Bronchial epithelial cell (primary cell): Measurements from ENCODE around the gene NPLOC4. TPM values are rescaled to one million over a fixed set of nuclear protein-coding genes. Genes with fewer than 3 reads are reported as not detected.

Source experiments
- DNase-seq: peaks from one replicate; pipeline ENCODE4 v3.0.0-alpha.2; 2010; ENCODE audit warnings: low read depth
- FAIRE-seq: peaks from 2 replicates; lab custom pipeline; 2011; peaks lifted over from hg19 to GRCh38; lab: Jason Lieb, UNC
- H3K27me3 ChIP-seq: 2 replicates; pipeline ENCODE4 v1.5.1; 2011; ENCODE audit warnings: low read length; ENCODE audit not compliant: control insufficient read depth, insufficient read depth
- H3K36me3 ChIP-seq: 2 replicates; pipeline ENCODE4 v1.5.1; 2011; ENCODE audit warnings: low read length; ENCODE audit not compliant: control insufficient read depth, insufficient read depth
- H3K4me3 ChIP-seq: 2 replicates; pipeline ENCODE4 v1.5.1; 2011; ENCODE audit warnings: mild to moderate bottlenecking, low read depth, low read length, control low read depth
- CTCF ChIP-seq: IDR thresholded peaks from 2 replicates; pipeline ENCODE4 v1.5.1; 2011; ENCODE audit warnings: mild to moderate bottlenecking, moderate library complexity, low read length, control low read depth, inconsistent platforms; ENCODE audit not compliant: insufficient read depth, severe bottlenecking
- total RNA-seq: library from RNA; depleted of rRNA; stranded (reverse); fragments of >200 nt; gene quantifications from 2 replicates; pipeline ENCODE4 v1.2.1, GENCODE V29; 2014

NPLOC4 gene
- total RNA-seq, 1 donor from 2014 or later, result 60.0 TPM

- no peak for TF ChIP-seq CTCF
- H3K36me3 ChIP-seq, result peaks cover 49% of the 10 kb centered on the region
- DNase-seq (no peak), FAIRE-seq (no peak)
- H3K4me3 ChIP-seq, result no peak overlapping the region
- H3K27me3 ChIP-seq, result no peaks in the 10 kb centered on the region
Measured at GRCh38 chr17:81545160-81545949, 91.6 kb downstream of the NPLOC4 start.

DNA sequence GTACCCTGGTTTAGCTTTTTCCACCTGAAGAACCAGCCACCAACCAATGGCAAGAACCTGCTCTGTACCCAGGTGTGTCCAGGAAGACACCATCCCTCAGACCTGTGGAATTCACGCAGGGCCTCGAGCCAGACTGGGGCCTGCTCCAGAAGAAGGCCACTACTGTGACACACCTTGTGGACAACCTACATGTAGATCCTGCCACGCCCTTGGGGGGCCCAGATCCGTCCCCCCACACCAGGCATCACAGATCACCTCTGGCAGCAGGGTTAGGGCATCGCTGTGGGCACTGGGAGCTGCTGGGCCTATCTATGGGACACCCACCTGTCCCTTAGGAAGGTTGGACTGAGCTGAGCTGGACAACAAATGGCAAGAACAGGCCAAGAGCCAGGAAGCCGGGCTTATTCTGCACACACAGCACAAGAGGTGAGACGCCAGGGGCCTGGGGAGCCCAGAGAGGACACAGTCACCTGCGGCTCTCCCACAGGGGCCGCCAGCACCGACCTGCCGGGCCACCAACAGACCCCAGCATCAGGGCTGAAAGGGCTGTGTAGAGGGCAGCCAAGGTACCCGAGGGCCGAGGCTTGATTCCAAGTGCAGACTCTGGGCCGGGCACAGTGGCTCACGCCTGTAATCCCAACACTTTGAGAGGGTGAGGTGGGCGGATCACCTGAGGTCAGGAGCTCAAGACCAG, 92.5 kb downstream of the NPLOC4 start:
- FAIRE-seq, result no peak
- no peak for DNase-seq
- H3K27me3 ChIP-seq, result no peaks in the 10 kb centered on the region
- peaks cover 48% of the 10 kb centered on the region for H3K36me3 ChIP-seq
- TF ChIP-seq CTCF, result no peak
- H3K4me3 ChIP-seq, result no peak overlapping the region

DNA sequence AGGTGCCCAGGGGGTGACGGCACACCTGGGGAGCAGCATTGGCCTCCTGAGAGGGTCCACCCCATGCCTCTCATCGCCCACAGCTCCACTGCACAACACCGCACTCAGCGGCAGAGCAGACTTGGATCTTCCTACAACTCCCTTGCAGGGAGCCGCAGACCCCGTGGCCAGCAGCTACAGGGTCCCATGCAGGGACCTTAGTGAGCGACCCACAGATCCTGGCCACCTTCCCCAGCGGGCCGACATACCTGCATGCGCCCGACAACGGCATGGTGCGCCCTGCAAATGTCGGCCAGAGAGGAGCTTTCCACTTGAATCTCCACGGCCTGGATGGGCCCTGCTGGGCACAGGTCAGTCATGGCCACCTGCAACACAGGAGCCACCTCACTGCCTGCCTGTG, 93.2 kb downstream of the NPLOC4 start:
- DNase-seq, result no peak
- no peak overlapping the region for H3K4me3 ChIP-seq
- no peaks in the 10 kb centered on the region for H3K27me3 ChIP-seq
- peaks cover 43% of the 10 kb centered on the region for H3K36me3 ChIP-seq
- TF ChIP-seq CTCF, result no peak
- FAIRE-seq, result no peak

DNA sequence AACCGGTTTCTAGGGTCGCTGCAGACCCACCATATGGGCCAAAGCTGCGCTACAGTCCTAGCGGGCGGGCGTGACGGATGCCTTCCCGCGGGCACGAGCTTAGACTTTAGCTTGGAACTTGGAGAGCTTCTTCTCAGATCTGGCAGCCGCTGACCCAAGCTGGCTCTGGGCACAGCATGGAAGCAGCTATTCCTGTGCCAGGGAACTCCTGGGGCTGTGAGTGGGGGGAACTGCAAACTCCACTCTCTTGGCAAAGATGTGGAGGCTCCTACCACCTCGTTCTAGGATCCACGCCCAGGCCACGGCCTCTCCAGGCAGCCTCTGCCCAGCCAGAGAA, 93.6 kb downstream of the NPLOC4 start:
- FAIRE-seq (no peak), DNase-seq (no peak)
- no peaks in the 10 kb centered on the region for H3K27me3 ChIP-seq
- peaks cover 43% of the 10 kb centered on the region for H3K36me3 ChIP-seq
- no peak overlapping the region for H3K4me3 ChIP-seq
- no peak for TF ChIP-seq CTCF

DNA sequence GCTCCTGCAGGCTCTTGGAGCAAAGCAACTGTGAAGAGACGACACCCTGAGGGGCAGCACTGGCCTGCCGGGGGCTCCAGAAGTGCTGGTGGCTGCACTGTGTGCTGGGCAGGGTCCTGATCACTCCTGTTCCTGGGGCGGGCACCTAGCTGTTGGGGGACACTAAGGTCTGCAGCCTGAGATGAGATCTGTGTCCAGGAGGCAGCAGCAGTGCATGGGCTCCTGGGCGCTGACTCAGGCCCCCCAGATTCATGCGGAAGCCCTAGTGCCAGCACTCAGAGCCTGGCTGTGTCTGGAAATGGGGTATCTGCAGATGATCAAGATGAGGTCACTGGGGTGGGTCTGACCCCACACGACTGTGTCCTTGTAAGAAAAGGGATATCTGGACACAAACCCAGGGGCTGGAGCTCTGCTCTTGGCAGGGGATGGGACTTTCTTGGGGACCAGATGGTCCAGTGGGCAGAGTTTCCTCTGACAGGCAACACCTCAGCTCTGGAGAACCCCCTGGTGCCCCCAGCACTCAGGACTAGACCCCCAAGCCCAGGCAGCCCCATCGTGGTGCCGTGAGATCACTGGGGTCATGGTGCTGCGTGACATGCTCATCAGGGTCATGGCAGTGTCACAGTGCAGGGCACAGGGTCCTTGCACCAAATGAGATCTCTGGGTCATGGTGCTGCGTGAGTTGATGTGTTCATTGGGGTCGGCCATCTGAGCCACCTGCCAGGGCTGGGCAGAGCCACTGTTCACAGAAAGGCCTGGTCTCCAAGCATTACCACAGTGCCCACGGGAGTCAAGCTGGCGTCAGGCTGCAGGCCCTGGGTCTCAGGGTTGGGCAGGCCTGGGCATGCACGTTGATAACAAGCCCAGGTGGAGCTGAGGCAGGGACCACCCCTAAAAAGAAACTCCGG, 94.2 kb downstream of the NPLOC4 start:
- Histone ChIP-seq H3K36me3 (peaks cover 37% of the 10 kb centered on the region), H3K27me3 (no peaks in the 10 kb centered on the region), H3K4me3 (no peak overlapping the region)
- FAIRE-seq, result no peak
- DNase-seq, result no peak
- no peak for TF ChIP-seq CTCF
